OCI-LY7 (cell line): ENCODE results near the gene KPTN.

Source experiments
- CTCF ChIP-seq: fragments of 200-600 bp; sonication (generic); conservative IDR thresholded peaks from 2 replicates; pipeline ENCODE4 v1.5.1; 2014; ENCODE audit warnings: mild to moderate bottlenecking, antibody characterized with exemption, low read length, moderate library complexity, mixed read lengths
- EZH2phosphoT487 ChIP-seq: fragments of 200-600 bp; sonication (generic); IDR thresholded peaks from 2 replicates; pipeline ENCODE4 v1.6.1; 2018; ENCODE audit warnings: low read depth, borderline replicate concordance, mild to moderate bottlenecking, mixed run types, antibody characterized with exemption, low read length, moderate library complexity, mixed read lengths

GRCh38 chr19:47435883-47436417, 48.1 kb downstream of the KPTN start:
- TF ChIP-seq CTCF (no peak), EZH2phosphoT487 (no peak)
